ENCODE results near the gene ATP13A3.

DNA sequence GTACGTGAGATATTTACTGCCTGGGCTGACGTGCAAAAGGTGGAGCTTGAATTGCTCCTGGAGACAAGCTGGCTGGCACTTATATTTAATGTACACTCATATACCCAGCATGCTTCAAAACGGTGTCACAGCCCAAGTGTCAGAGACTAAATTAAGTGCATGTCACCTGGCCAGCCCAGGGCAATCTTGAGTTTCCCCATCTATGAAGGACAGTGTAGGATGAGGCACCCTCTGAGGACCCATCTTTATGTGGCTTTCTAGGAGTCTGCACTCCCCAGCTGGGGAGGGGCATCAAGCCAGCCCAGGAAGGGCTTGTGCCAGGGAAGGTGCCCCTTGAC is 122.5 kb downstream of the ATP13A3 start:
- TF ChIP-seq, protein P1, sequence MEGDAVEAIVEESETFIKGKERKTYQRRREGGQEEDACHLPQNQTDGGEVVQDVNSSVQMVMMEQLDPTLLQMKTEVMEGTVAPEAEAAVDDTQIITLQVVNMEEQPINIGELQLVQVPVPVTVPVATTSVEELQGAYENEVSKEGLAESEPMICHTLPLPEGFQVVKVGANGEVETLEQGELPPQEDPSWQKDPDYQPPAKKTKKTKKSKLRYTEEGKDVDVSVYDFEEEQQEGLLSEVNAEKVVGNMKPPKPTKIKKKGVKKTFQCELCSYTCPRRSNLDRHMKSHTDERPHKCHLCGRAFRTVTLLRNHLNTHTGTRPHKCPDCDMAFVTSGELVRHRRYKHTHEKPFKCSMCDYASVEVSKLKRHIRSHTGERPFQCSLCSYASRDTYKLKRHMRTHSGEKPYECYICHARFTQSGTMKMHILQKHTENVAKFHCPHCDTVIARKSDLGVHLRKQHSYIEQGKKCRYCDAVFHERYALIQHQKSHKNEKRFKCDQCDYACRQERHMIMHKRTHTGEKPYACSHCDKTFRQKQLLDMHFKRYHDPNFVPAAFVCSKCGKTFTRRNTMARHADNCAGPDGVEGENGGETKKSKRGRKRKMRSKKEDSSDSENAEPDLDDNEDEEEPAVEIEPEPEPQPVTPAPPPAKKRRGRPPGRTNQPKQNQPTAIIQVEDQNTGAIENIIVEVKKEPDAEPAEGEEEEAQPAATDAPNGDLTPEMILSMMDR (conservative IDR thresholded peaks at IDR 0.05; ENCODE audit: low read depth, low read length): no peak
- TF ChIP-seq EZH2 (IDR thresholded peaks at IDR 0.05; ENCODE audit: borderline replicate concordance, low read depth, low read length, poor library complexity, severe bottlenecking): no peak
